HG03103 (cell line): Measurements from ENCODE around the gene DGCR6.
"Not testable (repeated sequence)": the region's sequence is repeated elsewhere in the genome, so short reads cannot be mapped to it uniquely, and the experiment has no call there.

Experiments used
- ATAC-seq: cut with Tn5 transposase; IDR thresholded peaks from one replicate; pipeline ENCODE4 v1.9.1; 2021; ENCODE audit warnings: low read depth; ENCODE audit not compliant: unreplicated experiment

DGCR6 gene

GRCh38 chr22:18905540-18906409 lies at the start of gene DGCR6:
TSS of gene DGCR6 (plus strand) at chr22:18906320. CDS start at chr22:18906375, 55 bp downstream.
- peak; percentile 88 for ATAC-seq

- ATAC-seq: not testable (repeated sequence)
Measured at GRCh38 chr22:18859314-18859713, 46.8 kb upstream of the DGCR6 start.

- not testable (repeated sequence) for ATAC-seq
Measured at GRCh38 chr22:18881260-18881659, 24.9 kb upstream of the DGCR6 start.

- ATAC-seq: not testable (repeated sequence)
Measured at GRCh38 chr22:18884465-18884864, 21.7 kb upstream of the DGCR6 start.

- ATAC-seq: no peak
Measured at GRCh38 chr22:18888115-18888514, 18.0 kb upstream of the DGCR6 start.

- ATAC-seq: not testable (repeated sequence)
Measured at GRCh38 chr22:18890510-18891192, 15.5 kb upstream of the DGCR6 start.

- ATAC-seq: not testable (repeated sequence)
Measured at GRCh38 chr22:18893775-18894174, 12.3 kb upstream of the DGCR6 start.

- ATAC-seq: not testable (repeated sequence)
Measured at GRCh38 chr22:18896037-18896657, 10.0 kb upstream of the DGCR6 start.

GRCh38 chr22:18906410-18906745 lies 258 bp downstream of the DGCR6 start:
- not testable (repeated sequence) for ATAC-seq

GRCh38 chr22:18906896-18907295 lies 776 bp downstream of the DGCR6 start:
- no peak for ATAC-seq

GRCh38 chr22:18909556-18909955 lies 3.4 kb downstream of the DGCR6 start:
- ATAC-seq: no peak

GRCh38 chr22:18911535-18911934 lies 5.4 kb downstream of the DGCR6 start:
- not testable (repeated sequence) for ATAC-seq

GRCh38 chr22:18912264-18912946 lies 6.3 kb downstream of the DGCR6 start:
- ATAC-seq: not testable (repeated sequence)

GRCh38 chr22:18914558-18914957 lies 8.4 kb downstream of the DGCR6 start:
- ATAC-seq: not testable (repeated sequence)

GRCh38 chr22:18915550-18915949 lies 9.4 kb downstream of the DGCR6 start:
- not testable (repeated sequence) for ATAC-seq

GRCh38 chr22:18917818-18918217 lies 11.7 kb downstream of the DGCR6 start:
- not testable (repeated sequence) for ATAC-seq

- not testable (repeated sequence) for ATAC-seq
Measured at GRCh38 chr22:18920257-18920902, 14.3 kb downstream of the DGCR6 start.

- ATAC-seq: no peak
Measured at GRCh38 chr22:18925368-18926064, 19.4 kb downstream of the DGCR6 start.

GRCh38 chr22:18927020-18927419 lies 20.9 kb downstream of the DGCR6 start:
- no peak for ATAC-seq

GRCh38 chr22:18927573-18927972 lies 21.5 kb downstream of the DGCR6 start:
- ATAC-seq: no peak
